ENCODE data around the gene CMBL.

Gene CMBL

DNA sequence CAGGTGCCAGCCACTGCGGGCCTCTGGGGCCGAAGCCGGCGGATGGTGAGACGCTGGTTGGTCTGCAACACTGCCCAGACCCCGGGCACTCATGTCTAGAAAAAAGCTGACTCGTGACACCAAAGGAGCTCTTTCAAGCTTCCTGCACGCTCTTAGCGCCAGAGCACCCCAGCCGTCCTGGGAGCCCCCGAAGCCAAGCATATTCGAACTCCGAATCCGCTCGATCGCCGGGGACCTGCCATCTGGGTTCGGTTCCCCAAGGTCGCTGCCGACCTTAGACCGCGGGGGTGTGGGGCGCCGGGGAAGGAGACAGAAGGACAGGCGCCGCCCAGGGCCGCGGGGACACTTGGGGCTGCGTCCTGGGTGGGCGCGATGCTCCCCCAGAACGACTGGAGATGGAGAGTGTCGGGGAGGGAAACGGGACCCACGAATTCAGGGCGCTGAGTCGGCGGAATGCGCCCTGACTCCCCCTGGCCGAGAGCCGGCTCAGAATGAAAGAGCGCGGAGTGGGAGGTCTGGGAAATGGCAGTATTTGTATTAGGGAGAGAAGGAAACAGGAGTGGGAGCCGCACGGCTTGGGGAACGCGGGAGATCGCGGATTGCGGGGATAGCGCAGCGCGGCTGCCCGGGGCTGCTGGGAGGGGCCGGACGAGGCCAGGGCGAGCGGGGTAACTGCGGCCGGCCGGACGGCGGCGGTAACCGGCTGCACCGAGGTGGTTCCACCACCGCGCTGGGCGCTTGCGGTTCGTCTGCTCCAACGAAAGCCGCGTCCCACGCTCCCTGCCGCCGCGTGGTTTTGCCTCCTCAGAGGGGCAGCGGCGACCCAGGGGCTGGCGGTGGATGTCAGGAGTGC is 25.7 kb upstream of the CMBL start:
- no peak for DNase-seq

DNA sequence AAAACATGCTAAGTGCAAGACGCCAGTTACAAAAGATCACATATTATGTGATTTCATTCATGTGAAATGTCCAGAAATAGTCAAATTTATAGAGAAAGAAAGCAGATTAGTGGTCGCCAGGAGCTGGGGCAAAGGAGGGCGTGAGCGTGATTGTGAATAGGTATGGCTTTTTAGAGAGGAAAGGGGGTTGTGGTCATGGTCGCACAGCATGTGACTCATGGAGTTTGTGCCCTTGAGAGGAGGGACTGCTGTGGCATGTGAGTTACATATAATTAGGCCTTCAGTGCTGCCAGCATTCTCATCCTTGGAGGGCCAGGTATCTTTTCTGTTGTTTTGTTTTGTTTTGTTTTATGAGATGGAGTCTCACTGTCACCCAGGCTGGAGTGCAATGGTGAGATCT is 24.6 kb upstream of the CMBL start:
- DNase-seq, result no peak

DNA sequence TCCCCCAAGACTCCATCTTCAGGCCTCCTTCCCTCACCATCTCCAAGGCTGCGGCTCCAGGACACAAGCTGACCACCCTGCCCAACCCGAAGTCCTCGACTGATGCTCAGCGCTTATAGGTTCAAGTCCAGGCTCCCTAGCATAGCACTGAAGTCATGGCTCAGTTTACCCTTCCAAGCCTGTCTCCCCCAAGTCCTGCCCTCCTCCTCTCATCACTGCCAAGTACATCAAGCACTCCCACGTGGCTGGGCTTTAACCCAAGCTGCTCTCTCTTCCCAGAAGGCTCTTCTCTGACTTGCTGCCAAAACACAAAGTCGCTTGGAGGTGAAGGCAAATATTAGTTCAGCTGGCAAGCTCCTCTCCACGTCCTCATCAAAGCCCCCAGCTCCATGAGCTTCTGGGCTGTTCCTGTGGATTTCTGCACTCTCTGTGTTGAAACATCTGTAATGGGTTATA is 23.7 kb upstream of the CMBL start:
- no peak for DNase-seq

DNA sequence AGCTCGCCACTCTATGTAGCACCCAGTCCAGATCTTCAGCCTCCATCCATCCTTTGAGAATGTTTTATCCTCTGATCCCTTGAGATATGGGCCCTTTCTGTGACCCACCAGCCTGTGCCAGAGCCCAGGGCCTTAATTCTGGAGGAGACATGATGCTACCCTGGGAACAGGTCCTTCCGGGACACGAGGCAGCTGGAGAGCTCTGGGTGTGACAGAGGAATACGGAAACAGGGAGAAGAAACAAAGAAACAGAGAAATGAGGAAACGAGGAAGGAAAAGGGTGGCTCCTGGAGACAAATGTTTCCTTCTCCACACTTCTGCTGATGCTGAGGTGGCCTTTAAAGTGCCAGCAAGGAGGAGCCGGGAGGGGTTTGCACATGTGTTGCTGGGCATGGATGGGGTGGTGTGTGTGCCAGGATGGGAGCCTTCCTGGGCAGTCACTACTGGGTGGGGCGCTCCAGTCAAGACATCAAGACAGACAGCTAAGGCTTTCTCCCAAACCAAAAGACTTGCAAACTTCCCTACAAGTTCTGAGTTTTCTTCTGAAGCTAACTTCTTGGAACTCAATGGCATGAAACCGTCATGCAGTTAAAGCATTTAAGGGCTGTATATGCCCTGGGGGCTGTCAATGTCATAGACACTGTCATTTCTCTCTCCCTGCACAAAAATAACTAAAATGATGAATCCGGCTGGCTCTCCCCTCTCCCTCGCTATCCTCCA is 23.0 kb upstream of the CMBL start:
- DNase-seq, result no peak

DNA sequence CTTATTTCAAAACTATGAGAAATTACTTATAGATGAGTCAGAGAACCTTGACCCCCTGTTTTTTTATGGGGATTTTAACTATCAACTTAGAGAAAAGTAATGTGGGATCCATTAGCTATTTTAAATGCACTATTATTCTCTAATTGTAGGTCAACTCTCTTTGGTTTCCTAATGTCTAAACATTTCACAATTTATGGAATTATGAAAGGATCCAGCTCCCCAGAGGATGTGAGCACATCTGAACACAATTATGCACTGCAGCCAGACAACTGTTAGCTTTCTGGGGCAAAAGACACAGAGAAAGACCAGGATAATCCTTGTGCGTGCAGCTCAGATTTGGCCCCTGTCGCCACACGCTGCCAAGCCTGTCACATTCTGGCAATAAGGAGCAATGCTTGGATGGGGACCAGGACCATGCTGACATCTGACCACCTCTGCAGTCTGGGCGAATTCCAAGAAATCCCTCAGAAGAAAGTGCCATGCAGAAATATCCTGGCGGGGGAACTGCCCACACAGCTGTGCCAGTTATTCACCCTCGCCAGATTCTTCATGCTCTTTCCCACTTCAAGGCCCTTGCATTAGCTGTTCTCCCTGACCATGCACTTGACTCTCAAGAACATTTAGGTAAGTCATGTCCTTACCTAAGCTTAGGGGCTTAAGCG is 22.2 kb upstream of the CMBL start:
- no peak for DNase-seq

DNA sequence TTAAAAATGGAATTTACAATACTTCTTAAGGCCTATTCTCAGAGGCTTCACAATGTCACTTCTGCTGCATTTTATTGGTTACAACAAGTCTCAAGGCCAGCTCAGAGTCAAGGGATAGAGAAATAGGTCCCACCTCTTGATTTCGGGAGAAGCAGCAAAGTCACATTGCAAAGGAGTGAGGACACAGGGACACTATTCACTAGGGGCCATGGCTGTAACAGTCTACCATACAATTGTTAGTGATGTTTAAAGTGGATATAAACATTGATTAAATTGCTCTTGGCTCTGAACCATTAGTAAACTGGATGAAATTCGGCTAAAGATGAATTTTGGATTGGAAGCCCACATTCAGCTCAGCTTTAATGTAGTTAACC is 21.7 kb upstream of the CMBL start:
- no peak for DNase-seq

DNA sequence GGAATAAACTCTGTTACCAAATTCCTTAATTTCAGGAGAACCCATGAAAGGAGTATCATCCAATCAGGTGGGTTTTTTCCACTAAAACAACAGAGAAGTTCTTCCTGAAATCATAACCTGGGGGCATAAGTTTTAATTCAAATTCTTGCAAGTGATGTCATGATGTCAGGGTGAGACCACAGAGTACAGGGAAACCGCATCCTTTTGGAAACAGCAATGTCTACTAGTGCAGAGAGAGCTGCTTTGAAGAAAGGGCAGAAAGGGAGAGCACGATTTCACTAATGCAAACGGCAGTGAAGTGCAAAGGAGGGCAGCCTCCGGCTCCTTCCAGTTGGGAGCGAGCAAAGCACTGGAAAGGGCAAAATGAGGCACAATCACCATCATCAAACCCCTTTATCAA is 20.6 kb upstream of the CMBL start:
- DNase-seq, result no peak

DNA sequence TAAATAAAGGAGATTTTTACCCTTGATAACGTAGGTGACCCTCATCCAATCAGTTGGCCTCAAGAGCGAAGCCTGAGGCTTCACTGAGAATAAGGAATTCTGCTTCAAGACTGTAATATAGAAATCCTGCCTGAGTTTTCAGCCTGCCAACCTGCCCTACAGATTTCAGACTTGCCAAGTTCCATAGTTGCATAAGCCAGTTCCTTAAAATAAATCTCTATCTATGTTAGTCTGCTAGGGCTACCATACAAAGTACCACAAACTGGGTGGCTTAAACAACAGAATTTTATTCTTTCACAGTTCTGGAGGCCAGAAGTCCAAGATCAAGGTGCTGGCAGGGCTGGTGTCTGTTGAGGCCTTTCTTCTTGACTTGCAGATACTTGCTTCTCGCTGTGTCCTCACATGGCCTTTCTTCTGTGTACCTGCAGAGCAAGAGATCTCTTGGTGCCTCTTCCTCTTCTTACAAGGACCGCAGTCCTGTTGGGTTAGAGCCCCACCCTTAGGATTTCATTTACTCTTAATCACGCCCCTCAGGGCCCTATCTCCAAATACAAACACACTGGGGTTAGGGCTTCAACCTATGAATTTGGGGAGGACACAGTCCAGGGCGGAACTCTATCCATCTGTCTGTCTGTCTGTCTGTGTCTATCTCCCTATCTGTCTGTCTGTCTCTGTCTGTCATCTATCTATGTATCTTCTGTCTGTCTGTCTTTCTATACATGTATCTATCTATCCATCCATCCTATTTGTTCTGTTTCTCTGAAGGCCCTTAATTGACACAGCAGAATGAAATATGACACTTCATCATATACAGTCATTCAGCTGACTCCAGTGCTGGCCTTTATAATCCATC is 17.0 kb upstream of the CMBL start:
- no peak for DNase-seq

DNA sequence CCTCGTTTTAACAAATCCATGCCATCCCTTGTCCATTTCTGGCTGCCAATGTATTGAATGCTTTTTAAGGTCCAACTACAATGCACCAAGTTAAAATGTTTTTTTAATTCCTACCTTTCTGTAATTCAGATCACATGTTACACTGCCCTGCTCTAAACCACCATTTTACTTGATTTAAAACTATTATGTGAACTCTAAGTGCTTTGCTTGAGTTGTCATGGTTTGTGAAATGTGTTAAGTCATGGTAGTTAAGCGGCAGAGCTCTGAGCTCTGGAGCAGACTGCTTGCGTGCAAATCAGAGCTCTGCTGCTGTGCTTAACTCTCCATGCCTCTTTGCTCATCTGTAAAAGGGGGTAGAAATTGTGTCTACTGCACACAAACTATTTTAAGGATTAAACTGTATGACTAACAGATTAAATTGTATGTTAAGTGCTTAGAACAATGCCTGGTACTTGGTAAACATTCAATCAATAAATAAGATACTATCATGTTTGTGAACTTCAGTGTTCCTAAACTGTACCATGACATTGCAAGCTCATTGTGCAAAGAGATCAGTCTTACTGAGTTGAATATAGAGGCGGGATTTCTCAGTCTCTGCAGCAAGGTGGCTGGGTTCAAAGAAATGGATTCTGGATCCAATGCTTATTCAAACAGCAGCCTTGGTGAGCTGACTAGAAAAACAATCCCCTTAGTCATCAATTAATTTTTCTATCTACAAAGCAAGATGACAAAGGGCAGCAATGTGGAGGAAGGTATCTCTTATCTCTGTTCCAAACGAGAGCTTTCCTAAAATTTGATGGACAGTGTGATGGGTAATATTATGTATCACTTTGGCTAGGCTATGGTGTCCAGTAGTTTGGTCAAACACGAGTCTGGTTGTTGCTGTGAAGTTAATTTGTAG is 16.1 kb upstream of the CMBL start:
- no peak for DNase-seq

DNA sequence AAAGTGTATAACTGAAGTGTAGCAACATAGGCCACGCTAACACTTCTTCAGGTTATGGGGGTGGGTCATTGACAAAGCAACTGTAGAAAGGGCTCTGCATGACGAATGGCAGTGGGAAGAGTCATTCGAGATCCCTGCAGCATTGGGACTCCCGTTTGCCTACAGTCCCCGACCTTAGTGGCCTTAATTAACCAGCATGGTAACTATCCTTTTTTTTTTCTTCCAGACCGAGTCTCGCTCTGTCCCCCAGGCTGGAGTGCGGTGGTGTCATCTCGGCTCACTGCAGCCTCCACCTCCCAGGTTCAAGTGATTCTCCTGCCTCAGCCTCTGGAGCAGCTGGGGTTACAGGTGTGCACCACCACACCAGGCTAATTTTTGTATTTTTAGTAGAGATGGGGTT is 14.2 kb upstream of the CMBL start:
- no peak for DNase-seq

DNA sequence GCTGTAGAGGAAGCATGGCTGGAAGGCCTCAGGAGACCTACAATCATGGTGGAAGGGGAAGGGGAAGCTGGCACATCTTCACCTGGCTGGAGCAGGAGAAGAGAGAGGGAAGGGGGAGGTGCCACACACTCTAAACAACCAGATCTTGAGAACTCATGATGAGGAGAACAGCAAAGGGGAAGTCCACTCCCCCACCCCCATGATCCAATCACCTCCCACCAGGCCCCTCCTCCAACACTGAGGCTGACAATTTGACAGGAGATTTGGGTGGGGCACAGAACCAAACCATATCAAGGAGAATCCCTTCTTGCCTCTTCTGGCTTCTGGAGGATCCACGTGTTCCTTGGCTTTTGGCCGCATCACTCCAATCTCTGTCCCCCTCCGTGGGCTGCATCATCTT is 13.1 kb upstream of the CMBL start:
- no peak for DNase-seq

DNA sequence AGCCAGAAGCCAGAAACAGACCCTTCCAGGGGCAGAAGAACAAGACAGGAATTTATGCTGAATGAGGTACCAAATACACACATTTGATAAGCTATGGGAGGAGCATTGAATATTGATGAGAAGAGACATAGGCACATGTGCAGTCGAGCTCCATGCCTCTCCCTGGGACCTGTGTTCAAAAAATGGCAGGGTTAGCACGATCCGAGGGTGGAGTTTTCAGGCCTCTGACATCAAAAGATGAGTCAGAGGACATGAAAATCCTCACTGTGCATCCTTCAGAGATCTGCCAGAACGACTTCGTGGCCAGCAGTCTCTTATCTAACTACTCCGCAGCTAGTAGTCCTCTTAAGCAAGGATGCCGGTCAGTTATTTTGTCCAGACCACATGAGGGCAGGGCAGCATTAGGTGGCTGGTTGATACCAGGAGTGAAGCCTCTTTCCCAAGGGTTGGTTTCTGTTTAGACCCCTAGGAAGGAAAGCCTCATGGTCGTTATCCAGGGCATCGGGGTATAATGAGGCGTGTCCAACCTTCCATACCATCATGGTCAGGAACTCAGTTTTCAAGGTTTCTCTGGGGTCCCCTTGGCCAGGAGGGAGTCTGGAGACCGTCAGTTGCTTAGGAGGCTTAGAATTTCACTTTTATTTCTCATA is 11.6 kb upstream of the CMBL start:
- DNase-seq, result no peak

DNA sequence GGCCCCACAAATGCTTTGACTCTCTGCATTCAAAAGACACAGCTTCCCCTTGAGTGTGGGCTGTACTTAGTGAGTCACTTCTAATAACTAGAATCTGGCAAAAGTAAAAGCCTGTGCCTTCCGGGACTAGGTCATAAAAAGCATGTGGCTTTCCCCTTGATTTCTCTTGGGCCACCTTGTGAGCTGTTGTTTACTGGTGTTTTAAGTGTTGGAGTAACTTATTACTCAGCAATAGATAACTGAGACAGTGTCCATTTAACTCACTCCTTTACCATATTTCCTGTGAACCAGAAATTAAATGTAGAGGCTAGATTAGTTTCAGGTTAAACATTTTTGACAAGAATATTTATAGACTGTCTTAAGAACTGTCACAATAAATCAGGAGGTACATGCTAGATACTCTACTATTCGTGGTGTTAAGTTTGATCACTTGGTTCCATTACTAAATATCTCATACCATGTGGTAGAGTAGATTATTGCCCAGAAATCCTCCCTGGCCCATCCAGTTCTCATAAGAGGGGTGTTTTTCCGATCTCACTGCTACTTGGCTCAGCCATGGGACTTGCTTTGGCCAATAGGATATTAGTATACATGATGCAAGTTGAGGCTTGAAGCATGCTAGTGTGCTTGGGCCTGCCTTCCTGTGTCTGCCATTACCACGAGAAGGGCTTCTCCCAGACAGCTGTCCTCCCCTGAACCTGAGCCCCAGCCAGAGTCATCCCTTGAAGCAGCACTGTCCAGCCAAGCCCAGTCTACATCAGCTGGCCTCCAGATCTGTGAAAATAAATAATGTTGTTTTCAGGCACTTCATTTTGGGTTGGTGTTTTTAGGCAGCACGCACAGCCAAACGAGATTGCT is 10.4 kb upstream of the CMBL start:
- DNase-seq, result no peak

DNA sequence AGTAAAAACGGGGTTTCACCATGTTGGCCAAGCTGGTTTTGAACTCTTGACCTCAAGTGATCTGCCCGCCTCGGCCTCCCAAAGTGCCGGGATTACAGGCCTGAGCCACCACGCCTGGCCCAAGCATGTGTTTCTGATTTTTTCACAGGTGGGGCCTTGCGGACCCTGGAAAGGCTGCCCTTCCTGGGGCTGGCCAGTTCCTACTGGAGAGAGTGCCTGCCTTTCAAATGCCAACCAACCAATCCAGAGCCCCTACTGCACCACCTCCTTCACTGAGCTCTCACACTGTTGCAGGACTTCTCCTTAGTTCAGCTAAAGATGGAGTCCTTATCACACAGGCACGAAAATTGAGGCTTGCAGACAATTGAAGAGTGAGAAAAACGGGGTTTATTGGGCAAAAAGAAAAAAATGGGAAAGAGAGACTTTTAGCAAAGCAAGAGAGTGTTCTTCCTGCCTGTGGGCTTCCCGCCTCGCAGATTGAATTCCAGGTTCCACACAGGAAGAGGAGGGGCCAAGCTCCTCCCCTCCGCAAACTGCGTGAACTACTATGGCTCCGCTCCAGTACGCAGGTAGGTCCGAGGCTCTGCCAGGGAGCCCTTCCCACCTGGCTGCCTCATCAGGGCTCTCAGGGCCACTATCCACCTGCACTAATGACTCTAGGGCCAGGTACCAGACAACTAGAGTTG is 8.3 kb upstream of the CMBL start:
- DNase-seq, result no peak

DNA sequence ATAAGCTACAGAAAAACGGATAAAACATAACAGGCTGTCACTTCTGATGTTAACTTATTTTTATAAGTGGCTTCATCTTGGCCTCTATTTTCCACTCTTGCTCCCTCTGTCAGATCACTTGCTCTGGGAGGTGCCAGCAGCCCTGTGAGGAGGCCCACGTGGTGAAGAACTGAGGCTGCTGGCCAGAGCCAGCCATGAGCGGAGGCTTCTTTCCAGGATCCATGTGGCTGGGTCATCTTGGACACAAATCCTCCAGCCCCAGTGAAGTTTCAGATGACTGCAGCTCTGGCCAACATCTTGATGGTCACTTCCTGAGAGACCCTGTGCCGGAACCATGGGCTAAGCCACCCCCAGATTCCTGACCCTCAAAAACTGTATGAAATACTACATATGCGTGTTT is 7.5 kb upstream of the CMBL start:
- no peak for DNase-seq

DNA sequence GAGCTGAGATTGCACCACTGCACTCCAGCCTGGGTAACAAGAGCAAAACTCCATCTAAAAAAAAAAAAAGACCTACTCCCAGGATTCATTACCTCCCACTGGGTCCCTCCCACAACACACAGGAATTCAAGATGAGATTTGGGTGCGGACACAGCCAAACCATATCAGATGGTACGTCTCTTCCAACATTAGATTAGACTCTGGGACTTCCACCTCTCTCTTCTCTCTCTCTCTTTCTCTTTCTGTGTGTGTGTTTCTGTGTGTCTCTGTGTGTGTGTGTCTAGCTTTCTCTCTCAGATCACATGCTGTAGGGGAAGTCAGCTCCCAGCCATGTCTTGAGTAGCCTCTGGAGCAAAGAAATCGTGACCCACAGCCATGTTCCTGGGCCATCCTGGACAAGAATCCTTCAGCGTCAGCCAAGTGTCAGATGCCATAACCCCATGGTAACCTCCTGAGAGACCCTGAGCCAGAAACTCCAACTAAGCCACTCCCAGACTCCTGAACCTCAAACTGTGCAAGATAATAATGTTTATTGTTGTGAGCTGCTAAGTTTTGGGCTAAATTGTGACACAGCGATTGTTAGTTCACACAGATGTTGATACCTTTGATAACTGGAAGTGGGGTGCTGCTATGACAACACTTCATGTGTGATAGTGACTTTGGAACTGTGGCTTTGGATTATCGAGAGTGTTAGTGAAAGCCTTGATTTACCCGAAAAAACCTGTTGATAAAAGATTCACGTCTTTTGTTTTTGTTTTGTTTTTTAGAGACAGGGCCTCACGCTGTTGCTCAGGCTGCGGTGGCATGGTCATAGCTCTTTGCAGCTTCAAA is 4.1 kb upstream of the CMBL start:
- DNase-seq, result no peak

DNA sequence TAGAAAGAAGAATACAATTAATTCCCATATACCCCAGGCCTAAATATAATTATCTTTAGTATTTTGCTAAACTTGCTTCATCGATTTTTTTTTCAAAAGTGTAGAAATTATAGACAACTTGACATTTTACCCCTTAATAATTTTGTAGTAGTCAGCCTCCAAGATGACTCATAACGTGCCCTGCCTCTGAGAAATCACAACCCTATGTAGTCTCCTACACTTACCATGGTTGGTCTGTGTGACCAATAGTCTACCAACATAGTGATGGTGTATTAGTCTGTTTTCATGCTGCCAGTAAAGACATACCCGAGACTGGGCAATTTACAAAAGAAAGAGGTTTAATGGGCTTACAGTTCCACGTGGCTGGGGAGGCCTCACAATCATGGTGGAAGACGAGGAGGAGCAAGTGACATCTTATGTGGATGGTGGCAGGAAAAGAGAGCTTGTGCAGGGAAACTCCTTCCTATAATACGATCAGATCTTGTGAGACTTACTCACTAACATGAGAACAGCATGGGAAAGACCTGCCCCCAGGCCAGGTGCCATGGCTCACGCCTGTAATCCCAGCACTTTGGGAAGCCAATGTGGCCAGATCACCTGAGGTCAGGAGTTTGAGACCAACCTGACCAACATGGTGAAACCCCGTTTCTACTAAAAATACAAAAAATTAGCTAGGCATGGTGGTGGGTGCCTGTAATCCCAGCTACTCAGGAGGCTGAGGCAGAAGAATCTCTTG is 3.3 kb upstream of the CMBL start:
- DNase-seq, result peak in 1 of 5 experiments; percentile 27
